GM12801 (cell line): ENCODE data around the gene SULT1C3.

Experiments
- CTCF ChIP-seq: IDR thresholded peaks from one replicate; pipeline ENCODE4 v1.5.1; 2011; ENCODE audit warnings: control low read depth; ENCODE audit not compliant: insufficient read length; ENCODE audit errors: extremely low read depth

The SULT1C3 gene

GRCh38 chr2:108278631-108279030 is 38.9 kb downstream of the SULT1C3 start:
- TF ChIP-seq CTCF: no peak

GRCh38 chr2:108279468-108279867 is 39.7 kb downstream of the SULT1C3 start:
- TF ChIP-seq CTCF: no peak

DNA sequence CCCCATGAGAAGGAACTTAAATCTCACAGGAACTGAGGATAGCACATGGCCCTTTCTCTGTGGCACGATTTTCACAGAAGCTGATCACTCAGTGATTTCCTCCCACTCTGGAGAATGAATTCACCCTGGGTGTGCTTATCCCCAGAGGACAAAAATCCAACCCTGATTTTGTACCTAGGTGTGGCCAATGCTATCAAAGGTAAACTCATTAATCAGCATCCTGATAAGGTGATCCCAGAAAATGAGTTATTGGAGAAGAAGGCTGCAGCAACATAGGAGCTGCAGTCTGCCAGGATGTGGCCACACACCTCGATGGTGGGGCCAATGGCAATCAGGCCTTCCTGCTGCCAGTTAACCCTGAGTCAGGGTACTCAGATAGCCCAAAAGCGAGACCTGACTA is 40.7 kb downstream of the SULT1C3 start:
- TF ChIP-seq CTCF: no peak

- TF ChIP-seq CTCF: no peak
These were observed 45.8 kb downstream of the SULT1C3 start for GRCh38 chr2:108285616-108286015.

DNA sequence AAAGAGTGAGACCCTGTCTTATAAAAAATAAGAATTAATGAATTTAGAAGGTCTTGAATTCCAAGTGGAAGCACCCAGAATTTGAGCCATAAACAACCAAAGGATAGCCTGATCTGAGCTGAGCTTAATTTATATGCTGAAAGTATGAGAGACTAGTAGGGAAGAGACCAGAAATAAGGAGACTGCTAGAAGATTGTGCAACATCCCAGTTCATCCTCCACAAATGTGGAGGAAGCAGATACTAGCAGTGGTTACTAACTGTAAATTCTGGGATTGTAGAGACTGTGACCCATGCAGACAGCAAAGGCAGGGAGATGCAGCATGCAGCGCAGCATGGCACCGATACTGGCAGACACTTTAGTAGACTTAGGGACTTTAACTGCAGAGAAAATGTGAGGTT is 47.4 kb downstream of the SULT1C3 start:
- TF ChIP-seq CTCF: no peak

GRCh38 chr2:108288534-108289106 is 48.9 kb downstream of the SULT1C3 start, which contains the start of gene SULT1C2:
SULT1C2 (plus strand) TSS chr2:108288895; CDS start chr2:108293668, 4,773 bp downstream.
- TF ChIP-seq CTCF: no peak

DNA sequence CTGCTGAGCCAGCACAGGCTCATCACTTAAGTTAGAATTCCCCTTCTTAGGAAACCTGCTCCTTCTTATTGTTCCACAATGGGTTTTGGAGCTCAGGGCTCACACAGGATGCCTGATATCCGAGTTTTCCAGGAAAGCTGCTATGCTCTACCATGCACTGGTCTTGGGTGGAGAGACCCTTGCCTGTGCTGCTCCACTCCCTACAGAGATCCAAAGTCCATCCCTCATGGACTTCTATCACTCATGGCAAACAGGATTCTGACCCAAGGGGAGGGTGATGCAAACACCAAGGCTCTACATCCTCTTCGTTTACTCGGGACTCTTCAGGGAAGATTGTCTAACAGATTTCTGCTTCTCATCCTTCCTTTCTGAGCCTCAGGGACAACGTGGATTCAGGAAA is 54.1 kb downstream of the SULT1C3 start:
- TF ChIP-seq CTCF: no peak
